HG03066 (cell line): Measurements from ENCODE around the gene CCK.
A peak's percentile ranks its signal among the peaks of the same experiment; 100 is the strongest.

Experiments used
- ATAC-seq: cut with Tn5 transposase; IDR thresholded peaks from one replicate; pipeline ENCODE4 v1.9.1; 2021; ENCODE audit warnings: low read depth; ENCODE audit not compliant: unreplicated experiment

CCK gene

DNA sequence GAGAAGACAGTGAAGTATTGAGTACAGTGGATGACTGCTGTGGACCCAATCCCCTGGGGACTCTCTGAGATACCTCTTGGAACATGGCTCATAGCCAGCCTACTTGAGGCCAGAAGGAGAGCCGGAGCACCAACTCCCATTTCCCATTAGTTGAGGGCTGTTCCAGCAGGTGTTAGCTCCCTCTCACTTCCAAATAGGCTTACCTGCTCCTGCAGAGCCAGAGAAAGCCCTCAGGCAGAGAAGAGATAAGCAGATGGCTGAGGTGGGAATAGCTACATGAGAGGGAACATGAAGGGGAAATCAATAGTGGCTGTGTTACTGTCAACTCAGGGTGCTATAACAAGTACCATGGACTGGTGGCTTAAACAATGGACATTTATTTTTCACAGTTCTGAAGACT, 4.6 kb upstream of the CCK start:
- no peak for ATAC-seq

DNA sequence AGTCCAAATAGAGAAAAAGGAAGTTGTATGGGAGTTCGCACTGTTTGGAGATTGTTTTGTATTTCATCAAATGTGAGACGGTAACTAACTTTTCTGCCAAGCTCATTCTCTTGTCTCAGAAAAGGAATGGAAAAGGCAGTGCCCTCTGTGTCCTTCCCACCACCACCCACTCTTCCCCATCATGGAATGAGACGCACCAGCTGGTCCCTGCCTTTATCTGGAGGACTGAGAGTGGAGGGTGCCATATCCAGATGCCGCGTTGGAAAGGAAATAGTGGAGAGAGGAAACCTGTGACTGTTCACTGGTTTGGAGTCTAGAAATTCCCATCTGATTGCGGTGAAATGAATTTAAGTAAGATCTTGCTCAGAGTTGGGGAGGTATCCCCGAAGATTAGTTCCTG, 3.7 kb upstream of the CCK start:
- no peak for ATAC-seq

DNA sequence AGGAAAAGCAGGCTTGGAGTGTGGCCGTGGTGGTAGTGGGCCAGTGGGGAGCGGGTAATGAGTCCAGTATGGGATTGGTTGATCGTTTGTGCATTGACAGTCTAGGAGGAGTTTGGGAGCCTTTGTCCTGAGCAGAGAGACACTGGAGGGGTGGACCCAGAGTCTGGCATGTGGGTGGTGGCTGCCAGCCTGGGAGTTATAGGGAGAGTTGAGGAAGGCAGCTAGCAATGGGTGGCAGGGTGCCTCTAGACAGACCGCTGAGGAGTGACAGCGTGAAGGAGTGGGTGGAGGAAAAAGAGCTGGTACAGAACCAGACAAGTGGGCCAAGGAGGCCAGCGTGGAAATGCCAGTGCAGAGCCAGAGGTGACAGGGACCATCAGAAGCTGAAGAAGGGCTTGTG, 1.9 kb upstream of the CCK start:
- ATAC-seq = no peak

DNA sequence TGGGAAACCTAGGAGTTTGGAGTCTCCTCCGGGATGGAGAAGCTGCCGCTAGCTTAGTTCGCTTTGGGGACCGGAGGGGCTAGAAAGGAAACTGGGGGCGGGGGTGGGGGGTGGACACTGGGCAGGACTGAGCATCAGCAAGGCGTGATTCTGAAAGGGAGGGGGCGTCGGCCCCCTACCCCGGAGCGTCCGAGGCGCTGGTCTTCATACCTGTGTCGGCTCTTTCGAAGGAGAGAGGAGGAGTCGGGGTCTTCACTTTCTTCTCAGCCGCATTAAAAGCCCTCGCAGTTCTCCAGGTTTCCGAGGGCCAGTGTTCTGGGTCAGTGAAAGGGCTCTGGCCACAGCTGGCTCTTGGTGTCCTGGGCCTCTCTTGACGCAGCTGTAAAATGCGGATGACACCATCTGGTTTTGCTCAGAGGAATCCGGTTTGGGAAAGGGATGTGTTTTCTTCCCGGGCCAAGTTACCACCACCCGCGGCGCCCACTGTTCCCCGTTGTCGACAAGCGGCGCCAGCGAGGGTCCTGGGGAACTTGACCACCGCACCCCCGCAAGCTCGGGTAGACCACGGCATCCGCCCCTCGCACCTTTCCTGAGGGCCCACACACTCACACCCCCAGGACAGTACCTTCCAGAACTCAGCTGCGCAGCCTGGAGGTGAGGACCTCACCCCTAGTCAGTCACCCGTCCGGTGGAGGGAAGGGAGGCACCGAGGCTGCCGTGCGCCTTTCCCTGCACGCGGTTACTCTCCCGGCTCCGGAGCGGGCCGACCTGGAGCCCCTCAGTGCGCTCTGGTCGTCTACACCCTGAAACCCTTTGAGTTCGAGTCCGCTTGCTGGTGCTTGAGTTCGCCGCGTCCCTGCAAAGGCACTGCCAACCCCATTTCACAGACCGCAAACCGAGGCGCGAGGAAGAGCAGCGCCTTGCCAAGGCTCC, 660 bp downstream of the CCK start:
- no peak for ATAC-seq

DNA sequence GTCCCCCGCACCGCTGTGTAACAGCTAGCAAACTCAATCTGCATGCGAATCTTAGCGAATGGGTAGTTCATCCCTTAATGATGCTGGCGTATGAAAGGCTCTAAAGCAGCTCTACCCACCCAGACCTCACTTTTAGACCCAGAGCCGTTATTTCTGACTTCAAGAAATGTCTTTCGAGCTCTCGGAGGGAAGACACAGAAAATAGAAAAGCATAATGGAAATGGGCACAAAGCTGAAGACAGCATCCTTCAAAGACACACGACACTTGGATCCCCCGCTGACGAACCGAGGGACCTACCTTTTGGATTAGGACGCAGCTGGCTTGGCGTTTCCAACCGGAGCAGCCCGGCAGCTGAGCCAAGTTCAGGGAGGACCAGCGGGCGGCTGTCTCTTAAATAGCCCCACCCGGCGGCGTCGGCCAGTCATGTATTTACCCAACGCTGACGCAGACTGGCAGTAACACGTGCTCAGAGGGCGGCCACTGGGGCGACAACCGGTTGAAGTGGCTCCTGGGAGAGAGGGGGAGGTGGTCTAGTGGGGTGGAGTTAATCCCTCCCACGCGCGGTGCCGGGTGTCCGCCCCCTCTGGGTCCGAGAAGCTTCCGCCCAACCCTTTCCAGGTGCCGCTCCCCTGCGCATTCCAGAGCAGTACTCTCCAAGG, 1.5 kb downstream of the CCK start:
- ATAC-seq = no peak

DNA sequence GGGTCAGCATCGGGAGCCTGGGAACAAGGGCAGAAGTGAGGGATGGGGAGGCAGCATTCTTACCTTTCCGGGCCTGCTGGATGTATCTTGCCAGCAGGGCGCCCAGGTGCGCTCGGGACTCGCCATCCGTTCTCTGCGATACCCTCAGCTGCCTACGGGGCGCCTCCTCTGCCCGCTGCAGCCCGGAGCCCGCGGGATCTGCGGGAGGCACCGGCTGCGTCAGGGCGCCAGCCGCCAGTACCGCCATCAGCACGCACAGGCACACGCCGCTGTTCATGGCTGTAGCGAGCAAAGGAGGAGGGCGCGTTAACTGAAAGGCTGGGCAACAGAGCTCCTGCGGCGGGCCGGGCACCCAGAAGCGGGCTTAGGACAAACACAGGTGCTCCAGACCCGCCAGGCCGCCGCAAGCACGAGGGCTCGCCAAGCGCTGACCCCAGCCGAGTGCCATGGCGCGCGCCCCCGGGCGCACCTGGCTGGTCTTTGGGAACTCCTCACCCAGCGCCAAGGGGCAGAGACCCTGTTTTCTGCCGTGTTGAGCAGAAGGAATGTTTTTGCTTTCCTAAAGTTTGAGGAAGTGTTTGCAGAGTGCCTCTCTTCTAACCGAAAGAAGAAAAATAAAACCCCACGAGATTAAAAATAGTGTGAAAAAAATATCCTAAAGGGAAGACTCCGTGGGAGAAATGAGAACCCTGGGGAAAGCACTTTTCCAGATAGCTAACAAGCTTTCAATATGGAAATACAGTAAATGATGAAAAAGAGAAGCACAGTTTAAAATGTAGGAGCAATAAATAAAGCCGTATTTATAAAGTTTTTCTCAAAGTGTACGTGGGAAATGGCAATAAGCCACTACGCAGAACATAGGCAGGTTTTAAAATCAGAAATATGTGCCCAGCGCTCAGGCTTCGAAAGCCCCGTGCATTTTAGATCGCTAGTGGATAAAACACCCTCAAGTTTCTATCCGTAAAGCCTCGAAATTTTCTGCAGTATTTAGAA, 2.3 kb downstream of the CCK start:
- ATAC-seq = no peak

DNA sequence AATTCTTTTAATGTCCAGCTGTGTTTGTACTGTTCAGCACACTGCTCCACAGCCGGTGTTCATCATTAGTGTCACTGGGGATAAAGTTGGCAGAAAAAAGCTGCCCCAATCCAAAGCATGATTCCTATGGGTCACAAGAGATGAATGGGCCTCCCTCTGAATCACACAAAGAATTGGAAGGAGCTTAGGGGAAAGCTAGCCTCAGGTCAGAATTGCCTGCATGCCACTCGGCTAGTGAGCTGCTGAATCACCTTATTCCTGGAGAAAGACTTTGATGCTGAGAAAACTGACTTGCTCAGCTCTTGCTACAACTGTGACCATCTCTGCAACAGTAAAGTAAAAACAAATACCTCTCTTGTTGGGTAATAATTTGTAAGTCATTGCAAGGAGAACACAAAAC, 3.5 kb downstream of the CCK start:
- ATAC-seq = no peak

DNA sequence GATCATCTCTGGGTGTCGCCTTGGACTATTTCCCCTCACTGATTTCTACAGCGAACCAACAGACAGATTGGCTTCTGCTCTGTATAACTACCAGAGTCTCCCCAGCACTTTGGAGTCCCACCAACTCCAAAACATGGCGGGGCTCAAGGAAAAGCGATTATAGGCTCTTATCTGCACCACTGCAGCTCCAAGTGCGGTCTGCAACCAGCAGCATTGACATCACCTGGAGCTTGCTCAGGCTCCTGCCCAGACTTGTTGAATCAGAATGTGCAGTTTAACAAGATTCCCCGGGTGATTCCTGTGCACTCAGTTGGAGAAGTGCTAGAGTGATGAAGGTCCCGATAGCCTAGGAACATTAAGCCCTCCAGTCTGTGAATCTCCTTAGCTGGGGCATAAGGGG, 9.0 kb downstream of the CCK start:
- ATAC-seq = no peak

DNA sequence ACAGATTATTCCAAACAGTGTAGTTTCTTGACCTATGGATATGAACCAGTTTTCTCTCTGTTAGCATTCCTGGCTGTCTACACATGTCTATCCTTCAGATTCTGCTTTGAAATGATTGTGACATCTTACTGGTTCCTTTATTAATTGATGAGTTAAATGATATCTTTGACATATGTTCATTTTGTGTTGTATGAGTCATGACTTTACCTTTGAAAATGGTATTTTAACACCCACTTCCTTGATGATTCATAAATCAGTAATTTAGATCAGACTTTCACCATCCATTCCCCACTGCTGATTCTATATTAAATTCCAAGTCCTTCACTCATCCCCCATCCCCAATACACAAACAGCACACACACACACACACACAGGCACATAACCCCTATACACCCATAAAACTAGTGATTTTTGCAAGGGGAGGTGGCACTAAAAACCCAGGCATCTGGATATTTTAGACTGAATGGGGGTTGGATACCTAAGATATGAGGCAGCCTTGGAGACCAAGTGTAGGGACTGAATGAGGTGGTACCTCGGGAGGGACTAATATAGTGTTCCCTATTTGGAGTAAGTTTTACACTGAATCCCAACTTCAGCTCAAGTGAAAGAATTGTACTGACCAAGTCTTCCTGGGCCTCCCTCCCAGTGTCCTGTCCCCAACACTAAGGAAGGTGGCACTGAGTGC, 9.7 kb downstream of the CCK start:
- ATAC-seq = no peak

DNA sequence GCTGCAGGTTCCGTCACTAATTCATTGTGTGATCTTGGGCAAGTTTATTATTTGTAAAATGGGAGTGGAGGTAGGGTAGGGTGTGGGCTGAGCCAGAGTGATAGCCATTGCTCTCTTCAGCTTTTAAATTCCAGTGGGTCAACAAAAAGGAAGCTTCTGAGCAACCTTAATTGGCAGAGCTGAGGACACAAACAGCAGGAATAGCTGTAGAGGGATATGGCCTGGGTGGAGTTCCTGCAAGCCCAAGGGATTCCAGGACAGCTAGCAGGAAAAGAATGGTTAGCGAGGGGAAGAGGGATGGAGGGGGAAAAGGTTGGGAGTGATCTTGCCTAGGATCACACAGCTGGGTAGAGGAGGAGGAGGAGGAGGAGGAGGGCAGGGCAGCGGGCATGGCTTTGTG, 11.4 kb downstream of the CCK start:
- no peak for ATAC-seq

DNA sequence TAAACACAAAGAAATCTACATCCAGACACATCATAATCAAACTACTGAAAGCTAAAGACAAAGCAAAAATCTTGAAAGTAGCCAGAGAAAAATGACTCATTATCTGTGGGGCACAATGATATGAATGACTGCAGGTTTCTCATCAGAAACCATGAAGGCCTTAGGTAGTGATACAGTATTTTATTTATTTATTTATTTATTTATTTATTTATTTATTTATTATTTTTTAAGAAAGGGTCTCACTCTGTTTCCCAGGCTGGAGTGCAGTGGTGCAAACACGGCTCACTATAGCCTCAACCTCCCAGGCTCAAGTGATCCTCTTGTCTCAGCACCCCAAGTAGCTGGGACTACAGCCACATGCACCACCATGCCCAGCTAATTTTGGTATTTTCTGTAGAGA, 15.2 kb downstream of the CCK start:
- ATAC-seq = no peak

DNA sequence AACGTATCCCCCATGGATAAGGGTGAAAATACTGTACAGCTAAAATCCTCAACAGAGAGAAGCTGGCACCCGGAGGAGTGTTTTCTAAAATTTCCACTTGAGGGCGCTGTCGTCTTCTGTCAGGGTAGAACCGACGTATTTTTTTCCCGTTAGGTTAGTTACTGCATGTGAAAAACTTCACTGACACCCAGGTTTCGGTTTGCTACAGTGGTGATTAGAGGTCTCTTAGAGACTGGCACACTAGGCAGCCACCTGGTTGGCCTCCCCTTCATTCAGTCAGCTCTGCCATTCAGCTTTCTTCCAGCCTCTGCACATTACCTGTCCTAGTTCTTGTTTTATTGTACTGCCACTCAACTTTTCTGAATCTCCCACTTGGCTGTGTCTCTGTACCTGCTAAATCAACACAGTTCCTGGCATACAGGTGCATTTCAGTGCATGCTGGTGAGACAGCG, 18.4 kb downstream of the CCK start:
- peak; percentile 63 for ATAC-seq

DNA sequence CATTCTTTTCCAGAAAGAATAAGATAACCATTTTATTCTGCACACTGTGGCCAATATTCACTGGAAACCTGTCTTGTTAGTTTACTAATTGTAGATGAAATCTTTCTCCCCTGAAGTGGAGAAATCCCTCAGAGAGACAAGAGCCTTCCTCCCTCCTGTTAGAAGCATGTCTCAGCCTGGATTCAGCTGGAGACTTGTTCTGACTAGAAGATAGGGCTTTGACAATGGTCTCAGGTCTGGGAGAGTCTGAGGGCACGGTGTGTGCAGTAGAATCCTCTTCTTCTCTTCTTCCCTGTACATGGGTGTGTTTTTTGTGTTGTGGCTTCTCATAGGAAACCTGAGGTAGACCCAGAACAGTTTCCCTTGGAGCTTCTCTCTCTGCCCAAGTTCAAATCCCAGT, 19.9 kb downstream of the CCK start:
- no peak for ATAC-seq

DNA sequence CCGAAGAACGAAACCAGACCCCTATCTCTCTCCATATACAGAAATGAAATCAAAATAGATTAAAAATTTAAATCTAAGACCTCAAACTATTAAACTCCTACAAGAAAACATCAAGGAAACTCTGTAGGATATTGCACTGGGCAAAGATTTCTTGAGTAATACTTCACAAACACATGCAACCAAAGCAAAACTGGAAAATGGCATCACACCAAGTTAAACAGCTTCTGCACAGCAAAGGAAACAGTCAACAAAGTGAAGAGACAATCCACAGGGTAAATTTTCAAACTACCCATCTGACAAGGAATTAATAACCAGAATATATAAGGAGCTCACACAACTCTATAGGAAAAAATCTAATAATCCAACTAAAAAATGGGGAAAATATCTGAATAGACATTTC, 29.4 kb downstream of the CCK start:
- ATAC-seq = no peak

DNA sequence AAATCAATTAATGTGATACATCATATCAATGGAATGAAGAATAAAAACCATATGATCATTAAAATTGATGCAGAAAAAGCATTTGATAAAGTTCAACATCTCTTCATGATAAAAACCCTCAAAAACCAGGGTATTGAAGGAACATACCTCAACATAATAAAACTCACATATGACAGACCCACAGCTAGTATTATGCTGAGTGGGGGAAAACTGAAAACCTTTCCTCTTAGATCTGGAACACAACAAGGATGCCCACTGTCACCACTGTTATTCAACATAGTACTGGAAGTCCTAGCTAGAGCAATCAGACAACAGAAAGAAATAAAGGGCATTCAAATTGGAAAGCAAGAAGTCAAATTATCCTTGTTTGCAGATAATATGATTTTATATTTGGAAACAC, 30.5 kb downstream of the CCK start:
- ATAC-seq = no peak

DNA sequence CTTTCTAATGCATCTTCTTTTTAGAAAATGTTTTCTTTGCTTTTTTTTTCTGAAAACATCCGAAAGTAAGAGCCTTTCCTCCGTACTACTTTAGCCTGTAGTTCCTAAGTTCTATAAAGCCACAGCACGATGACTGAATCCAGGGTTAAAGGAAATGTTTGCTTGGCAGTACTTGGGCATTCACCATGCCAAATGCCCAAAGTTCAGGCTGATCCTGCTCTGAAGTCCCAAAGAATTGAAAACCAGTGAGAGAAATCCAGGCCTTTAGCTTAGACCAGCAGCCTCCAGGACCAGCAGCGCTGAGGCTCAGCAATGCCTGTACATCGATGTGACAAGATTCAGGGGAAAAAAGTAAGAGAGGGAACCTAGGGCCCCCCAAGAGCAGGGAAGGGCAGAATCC, 35.1 kb downstream of the CCK start:
- ATAC-seq = no peak

DNA sequence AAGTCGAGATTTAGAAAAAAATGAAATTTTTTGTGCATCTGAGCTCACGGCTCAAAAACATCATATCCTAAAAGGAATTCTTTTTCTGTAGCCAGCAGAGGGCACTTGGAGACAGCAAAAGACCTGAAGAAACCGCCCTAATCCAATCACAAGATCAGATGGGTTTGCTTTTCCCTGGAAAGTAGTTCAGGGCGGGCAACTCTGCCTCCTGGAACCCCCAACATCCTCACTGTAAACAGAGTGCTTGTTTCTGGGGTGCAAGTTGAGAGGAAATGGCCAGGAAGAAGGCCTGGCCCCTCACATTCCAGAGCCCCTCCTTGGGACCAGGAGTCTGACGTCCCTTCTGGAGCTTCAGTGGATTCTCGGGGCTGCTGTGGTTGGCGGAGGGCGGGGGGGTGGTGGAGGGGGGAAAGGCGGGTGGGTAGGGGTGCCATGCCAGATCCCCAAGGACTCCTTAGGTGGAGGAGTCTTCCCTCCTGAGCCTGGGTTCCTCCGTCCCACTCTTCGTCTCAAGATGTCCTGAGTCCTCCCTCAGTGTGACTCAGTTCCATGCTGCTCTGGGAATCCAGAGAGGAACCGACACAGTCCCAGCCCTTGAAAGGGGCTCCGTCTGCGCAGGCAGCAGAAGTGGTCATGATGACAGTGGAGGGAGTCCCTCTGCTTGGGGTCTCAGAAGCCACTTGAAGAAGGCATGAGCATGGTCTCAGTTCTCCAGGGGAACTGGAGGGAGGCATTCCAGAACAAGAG, 35.9 kb downstream of the CCK start:
- ATAC-seq = no peak

DNA sequence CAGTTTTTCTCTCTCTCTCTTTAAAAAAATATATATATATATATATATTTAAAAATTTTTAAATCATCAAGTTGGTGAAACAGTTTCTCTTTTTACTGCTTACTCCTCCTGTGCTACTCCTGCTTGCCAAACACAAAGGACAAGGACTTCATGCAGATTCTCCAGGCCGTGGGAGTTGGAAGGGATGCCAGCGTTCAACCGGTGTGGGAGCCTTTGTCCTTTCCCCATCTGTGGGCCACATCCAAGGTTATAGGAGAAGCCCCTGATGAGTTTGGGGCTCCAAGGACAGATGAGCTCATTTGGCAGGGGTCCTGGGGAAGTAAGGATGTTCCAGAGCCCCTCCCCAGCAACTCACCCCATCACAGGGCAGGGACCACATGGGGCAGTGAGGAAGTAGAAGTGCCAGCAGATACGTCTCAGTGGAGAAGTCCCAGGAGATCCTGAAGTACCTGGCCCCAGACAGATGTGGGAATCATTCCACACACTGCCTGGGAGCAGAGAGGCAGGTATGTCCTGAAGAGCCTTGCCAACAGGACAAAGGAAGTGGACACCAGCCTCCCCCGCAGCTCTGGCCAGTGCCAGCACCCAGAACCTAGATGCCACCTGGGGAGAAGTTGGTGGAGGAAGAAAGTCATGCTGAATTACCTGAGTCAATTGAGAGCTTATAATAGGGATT, 36.6 kb downstream of the CCK start:
- no peak for ATAC-seq

DNA sequence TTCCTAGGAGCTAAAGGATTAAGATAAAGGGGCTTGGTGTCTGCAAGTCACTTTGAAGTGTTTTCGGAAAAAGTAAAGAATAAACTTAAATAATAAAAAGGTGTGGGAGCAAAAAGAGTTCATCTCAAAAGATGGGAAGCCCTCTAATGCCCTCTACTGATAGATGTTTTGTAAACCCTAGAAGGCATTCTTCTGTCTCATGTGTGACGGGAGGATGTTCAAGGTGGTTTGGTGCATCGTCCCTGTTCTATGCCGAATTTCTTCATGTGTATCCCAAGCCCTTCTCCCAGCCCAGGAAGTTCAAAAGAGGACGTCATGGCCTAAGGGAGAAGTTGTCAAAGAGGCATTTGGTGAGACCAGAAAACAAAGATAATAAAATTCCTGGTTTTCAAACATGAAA, 37.2 kb downstream of the CCK start:
- no peak for ATAC-seq
